IPS-15b (cell line): ENCODE measurements around the gene TSR2.

Experiments used
- H3K27me3 ChIP-seq: one replicate; pipeline ENCODE4 v1.6.1; 2013; ENCODE audit warnings: low read length; ENCODE audit not compliant: control insufficient read depth, insufficient read depth
- H3K36me3 ChIP-seq: one replicate; pipeline ENCODE4 v1.6.1; 2013; ENCODE audit warnings: low read length; ENCODE audit not compliant: control insufficient read depth, insufficient read depth
- H3K4me1 ChIP-seq: one replicate; pipeline ENCODE4 v1.6.1; 2013; ENCODE audit warnings: mild to moderate bottlenecking, low read length; ENCODE audit not compliant: control insufficient read depth, insufficient read depth
- H3K4me3 ChIP-seq: one replicate; pipeline ENCODE4 v1.5.1; 2013; ENCODE audit warnings: low read depth, low read length
- H3K9ac ChIP-seq: one replicate; pipeline ENCODE4 v1.6.1; 2013; ENCODE audit warnings: low read depth, mild to moderate bottlenecking, low read length
- H3K9me3 ChIP-seq: one replicate; pipeline ENCODE4 v1.6.1; 2013; ENCODE audit warnings: mild to moderate bottlenecking, low read length; ENCODE audit not compliant: control insufficient read depth, insufficient read depth

Gene TSR2, protein sequence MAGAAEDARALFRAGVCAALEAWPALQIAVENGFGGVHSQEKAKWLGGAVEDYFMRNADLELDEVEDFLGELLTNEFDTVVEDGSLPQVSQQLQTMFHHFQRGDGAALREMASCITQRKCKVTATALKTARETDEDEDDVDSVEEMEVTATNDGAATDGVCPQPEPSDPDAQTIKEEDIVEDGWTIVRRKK

DNA sequence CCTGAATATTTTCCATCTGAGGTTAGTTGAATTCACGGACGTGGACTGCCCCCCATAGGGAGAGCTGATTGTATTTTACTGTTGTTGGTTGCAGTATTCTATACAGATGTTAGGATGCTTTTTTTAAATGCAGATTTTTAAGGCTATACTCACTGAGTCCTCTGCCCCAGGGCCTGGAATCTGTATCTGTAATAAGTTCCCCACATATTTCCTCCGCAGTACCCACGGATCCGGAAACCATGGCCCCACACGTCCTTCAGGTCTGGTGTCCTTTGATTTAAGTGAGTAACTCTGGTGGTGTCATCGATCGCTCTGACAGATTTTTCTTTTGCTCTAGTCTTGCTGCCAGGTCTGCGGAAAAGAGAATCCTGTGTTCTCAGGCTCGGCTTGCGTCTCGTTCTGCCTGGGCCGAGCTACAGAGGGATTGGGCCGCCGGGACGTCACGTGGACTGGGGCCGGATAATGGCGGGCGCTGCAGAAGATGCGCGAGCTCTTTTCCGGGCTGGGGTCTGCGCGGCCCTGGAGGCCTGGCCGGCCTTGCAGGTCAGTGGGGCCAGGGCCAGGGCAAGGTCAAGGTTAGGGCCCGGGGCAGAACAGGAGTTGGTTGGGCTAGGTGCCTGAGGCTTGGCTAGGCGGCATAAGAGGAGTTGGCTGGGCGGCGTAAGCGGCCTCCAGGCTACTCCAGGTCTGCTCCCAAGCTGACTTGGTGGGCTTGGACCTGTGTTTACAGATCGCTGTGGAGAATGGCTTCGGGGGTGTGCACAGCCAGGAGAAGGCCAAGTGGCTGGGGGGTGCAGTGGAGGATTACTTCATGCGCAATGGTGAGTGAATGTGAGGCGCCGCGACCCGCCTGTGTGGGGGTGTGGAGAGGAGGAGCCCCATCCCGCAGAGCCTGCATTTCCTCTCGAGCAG lies at the start of gene TSR2:
Gene TSR2 (plus strand): TSS at position 445 of the 912 bp plus-strand sequence. CDS start 18 bp downstream, at position 463.
- H3K27me3 ChIP-seq, result no peaks in the 10 kb centered on the region
- H3K9ac ChIP-seq, result peak within 1 kb of the TSS; percentile 88
- H3K4me3 ChIP-seq, result peak within 1 kb of the TSS; percentile 85
- H3K36me3 ChIP-seq, result peaks cover 3% of the 10 kb centered on the region
- no peaks in the 10 kb centered on the region for H3K4me1 ChIP-seq
- H3K9me3 ChIP-seq, result no peaks in the 10 kb centered on the region

DNA sequence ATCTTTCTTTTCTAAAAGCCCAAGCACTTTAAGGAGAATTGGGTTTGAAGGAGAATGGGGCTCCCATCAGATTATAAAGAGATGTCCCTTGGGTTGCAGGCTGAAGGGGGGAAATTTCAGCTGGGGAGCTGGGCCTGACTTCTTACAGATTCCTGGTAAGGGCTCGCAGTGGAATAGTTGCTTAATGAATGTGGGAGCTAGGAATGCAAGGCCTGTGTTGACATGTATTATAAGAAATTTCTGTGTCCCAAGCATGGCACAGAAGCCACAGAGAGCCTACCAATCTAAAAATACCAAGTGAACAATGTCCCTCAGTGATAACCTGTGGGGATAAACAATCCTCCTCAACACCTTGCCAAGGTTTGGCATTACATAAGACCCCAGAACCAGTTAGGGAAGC lies 43.1 kb upstream of the TSR2 start:
- H3K27me3 ChIP-seq, result no peaks in the 10 kb centered on the region
- no peak overlapping the region for H3K4me3 ChIP-seq
- no peaks in the 10 kb centered on the region for H3K36me3 ChIP-seq

DNA sequence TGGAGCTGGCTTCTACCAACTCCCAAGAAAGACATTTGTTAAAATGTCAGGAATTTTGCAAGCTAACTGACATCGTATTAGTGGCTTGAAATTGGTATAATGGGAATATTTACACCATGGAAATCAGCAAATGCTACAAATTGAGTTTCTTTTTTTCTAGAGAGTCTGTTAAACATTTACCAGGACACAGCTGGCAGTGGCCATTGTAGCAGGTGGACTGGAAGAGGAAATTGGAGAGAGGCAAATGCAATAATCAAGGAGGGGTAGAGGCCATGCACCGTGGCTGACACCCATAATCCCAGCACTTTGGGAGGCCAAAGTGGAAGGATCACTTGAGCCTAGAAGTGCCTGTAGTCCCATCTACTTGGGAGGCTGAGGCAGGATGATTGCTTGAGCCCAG lies 32.9 kb upstream of the TSR2 start:
- Histone ChIP-seq H3K9me3 (no peaks in the 10 kb centered on the region), H3K9ac (no peak overlapping the region), H3K36me3 (no peaks in the 10 kb centered on the region), H3K4me3 (no peak overlapping the region), H3K27me3 (no peaks in the 10 kb centered on the region), H3K4me1 (no peaks in the 10 kb centered on the region)

More for the DNA sequence above, 43.1 kb upstream of the TSR2 start:
- no peaks in the 10 kb centered on the region for H3K4me1 ChIP-seq
- no peak overlapping the region for H3K9ac ChIP-seq
- H3K9me3 ChIP-seq, result no peaks in the 10 kb centered on the region

DNA sequence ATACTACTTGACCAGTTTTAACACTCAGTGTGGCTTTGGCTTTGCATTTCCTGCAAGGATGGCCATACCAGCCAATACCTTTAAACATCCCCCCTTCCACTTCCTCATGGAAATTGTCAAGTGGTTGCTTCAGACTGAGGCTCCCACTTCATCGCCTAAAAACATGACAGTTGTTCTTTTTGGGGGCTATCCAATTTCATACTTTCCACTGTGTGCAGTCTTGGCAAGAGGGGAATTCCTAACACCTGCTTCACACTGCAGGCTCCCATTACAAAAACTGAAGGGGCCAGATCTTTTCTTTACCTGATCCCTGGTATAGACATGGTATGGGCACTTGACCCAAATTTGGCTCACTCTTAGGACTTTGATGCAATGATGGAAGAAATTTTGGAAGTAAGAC lies 28.5 kb upstream of the TSR2 start:
- H3K36me3 ChIP-seq, result no peaks in the 10 kb centered on the region
- H3K9me3 ChIP-seq, result no peaks in the 10 kb centered on the region
- H3K4me1 ChIP-seq, result no peaks in the 10 kb centered on the region

DNA sequence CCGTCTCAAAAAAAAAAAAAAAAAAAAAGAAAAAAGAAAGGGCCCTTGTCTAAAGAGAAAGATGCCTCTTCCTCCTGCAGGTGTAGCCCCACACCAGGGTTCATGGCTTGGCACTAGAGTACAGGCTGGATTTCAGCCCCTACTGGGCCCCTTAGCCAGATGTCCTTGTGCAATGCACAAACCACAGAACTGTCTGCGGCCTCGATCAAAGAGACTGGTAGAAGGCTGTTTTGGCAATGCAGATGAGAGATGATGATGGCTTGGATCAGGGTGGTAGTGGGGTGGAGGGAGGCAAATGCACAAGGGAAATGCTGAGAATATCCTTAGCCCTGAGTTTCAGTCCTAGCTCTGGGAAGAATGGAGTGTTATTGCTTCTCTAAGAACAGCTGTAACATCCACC lies 26.5 kb upstream of the TSR2 start:
- H3K4me1 ChIP-seq, result no peaks in the 10 kb centered on the region
- H3K36me3 ChIP-seq, result no peaks in the 10 kb centered on the region
- no peak overlapping the region for H3K9ac ChIP-seq
- H3K4me3 ChIP-seq, result no peak overlapping the region
- H3K27me3 ChIP-seq, result no peaks in the 10 kb centered on the region
- H3K9me3 ChIP-seq, result no peaks in the 10 kb centered on the region

More for the DNA sequence above, 28.5 kb upstream of the TSR2 start:
- Histone ChIP-seq H3K4me3 (no peak overlapping the region), H3K27me3 (no peaks in the 10 kb centered on the region), H3K9ac (no peak overlapping the region)

DNA sequence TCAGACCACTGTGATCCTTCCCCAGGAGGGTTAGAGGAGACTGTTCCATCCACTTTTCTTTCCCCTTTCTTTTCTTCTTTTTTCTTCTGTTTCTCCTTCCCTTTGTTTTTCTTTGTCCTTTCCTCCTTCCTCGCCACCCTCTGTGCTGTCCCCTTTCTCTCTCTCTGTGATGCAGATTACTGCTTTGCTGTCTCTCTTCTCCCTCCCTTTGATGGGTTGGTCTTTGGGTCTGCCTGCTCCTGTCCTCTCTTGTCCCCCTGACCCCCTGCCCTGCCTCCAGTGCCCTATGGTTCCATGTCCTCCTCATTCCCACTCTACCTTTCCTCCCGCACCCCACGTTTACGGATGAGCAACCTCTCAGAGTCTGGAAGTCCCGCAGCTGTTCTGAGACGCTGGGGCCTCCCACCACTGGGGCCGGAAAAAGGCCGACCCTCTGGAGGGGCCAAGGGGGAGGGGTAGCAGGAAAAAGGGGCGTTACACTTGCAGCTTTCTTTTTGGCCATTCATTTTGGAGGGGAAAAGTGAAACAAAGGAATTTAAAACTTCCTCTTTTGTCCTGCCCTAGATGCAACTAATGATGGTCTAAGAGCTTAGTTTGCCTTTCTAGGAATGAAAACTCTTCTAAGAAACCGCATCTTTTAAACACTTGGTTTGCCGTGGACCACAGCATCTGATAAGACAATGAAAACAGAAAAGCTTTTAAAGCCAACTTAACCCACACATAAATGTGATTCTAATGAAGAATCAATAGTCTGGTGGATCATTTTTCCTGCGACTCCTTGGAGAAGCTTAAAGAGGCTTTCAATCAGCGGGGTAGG lies 24.5 kb upstream of the TSR2 start:
- H3K36me3 ChIP-seq, result no peaks in the 10 kb centered on the region
- no peaks in the 10 kb centered on the region for H3K27me3 ChIP-seq
- H3K9ac ChIP-seq, result no peak overlapping the region
- H3K9me3 ChIP-seq, result no peaks in the 10 kb centered on the region
- H3K4me1 ChIP-seq, result no peaks in the 10 kb centered on the region
- H3K4me3 ChIP-seq, result peak overlapping the region; percentile 26

DNA sequence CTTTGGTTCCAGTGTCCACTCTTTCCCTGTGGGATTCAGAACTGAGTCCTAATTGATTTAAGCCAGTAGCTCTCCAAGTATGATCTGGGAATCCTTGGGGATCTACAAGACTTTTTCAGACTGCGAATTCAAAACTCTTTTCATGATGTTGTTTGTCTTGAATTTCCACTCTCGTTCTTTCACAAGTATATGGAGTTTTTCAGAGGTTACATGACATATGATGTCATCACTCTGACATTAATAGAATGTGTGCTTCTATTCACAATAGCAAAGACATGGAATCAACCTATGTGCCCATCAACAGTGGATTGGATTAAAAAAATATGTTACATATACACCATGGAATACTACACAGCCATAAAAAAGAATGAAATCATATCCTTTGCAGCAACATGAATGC lies 23.2 kb upstream of the TSR2 start:
- Histone ChIP-seq H3K9me3 (no peaks in the 10 kb centered on the region), H3K27me3 (no peaks in the 10 kb centered on the region), H3K4me1 (no peaks in the 10 kb centered on the region), H3K4me3 (no peak overlapping the region), H3K9ac (no peak overlapping the region), H3K36me3 (no peaks in the 10 kb centered on the region)

DNA sequence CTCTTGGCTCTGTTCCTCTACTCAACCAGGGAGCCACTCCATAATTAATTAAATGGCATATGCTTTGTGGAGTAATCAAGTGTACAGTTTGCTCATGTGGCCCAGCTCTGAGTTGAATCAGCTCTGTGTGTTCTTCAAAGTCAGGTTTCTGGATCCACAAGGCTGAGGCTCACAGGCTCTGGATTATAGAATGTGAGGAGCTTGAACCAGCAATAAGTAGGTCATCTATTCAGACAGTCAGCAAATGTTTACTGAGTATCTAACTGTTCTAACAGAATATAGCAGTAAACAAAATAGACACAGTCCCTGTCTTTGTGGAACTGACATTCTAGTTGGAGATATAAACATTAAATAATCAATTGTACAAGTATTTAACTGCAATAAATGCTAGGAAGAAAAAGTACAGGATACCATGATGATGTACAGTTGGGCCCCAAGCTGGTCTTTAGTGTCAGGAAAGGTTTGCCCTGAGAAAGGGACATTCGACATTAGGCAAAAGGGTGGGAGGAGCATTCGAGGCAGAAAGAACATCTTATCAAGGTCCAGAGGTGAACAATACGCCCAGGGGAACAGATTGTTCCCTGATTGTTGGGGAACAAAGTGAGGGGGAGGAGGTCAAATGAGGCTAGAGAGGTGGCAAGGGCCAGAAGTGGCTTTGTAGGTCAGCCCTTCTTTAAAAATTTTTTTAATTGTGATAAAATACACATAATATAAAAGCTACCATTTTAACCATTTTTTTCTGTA lies 20.5 kb upstream of the TSR2 start:
- no peaks in the 10 kb centered on the region for H3K27me3 ChIP-seq
- H3K9me3 ChIP-seq, result no peaks in the 10 kb centered on the region
- no peak overlapping the region for H3K4me3 ChIP-seq
- no peaks in the 10 kb centered on the region for H3K4me1 ChIP-seq
- no peaks in the 10 kb centered on the region for H3K36me3 ChIP-seq
- no peak overlapping the region for H3K9ac ChIP-seq

DNA sequence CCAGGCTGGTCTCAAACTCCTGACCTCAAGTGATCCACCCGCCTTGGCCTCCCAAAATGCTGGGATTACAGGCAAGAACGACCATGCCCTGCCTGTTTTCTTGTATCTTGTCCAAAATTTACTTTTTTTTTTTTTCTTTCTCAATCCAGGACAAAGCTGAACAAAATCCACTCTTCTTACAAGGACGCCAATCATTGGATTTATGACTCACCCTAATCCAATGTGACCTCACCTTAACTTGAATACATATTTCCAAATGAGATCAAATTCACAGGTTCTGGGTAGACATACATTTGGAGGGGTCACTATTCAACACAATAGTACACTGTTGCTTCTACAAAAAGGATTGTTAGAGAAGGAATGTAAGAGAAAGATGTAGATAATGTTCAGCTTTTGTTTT lies 18.0 kb upstream of the TSR2 start:
- H3K4me3 ChIP-seq, result no peak overlapping the region
- no peaks in the 10 kb centered on the region for H3K36me3 ChIP-seq
- no peak overlapping the region for H3K9ac ChIP-seq
- H3K27me3 ChIP-seq, result no peaks in the 10 kb centered on the region
- no peaks in the 10 kb centered on the region for H3K4me1 ChIP-seq
- H3K9me3 ChIP-seq, result no peaks in the 10 kb centered on the region

DNA sequence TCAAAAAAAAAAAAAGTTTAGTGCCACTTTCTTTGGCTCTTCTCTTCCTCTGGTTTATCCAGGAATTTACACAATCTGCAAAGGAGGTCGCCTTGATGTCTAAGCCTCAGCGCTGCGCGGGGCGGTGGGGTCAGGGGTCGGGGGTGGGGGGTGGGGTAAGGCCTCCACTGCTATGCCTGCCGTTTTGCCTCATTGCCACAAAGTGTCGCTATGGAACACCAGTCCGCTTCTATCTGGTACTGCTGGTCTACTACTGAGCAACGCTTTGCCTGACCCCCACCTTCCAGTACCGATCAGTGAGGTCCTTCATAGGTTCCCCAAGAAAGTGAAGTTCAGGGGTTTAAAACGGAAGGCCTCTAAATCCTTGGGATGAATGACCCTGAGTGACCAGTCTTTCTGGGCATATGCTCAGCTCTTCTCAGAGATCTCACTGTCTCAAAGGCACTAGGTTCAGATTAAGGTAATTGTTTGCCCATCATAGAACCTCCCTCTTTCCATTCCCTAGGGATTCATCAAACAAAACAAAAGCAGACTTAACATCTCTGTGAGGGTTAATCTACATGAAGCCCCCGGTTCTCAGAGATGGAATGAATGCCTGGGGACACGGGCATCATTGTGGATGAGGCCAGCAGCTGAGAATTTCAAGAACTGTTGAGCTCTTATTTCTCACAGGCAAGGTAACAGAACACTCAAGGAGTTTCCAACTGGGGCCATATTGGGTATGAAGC lies 16.9 kb upstream of the TSR2 start:
- H3K9me3 ChIP-seq, result no peaks in the 10 kb centered on the region
- no peaks in the 10 kb centered on the region for H3K27me3 ChIP-seq
- no peak overlapping the region for H3K4me3 ChIP-seq
- H3K4me1 ChIP-seq, result no peaks in the 10 kb centered on the region
- H3K9ac ChIP-seq, result no peak overlapping the region
- no peaks in the 10 kb centered on the region for H3K36me3 ChIP-seq
